Ovary (tissue), 3 donors: ENCODE data around the gene NELL2.

Experiments used
- POLR2A ChIP-seq: fragments of 450-650 bp; IDR thresholded peaks from one replicate; pipeline ENCODE4 v1.6.1; 2017; ENCODE audit warnings: antibody characterized with exemption, mild to moderate bottlenecking, moderate library complexity
- TF ChIP-seq, protein P1 (sequence below), 3 donors: fragments of 450-650 bp in 2 of 3; fragments of 200-600 bp in 1 of 3; IDR thresholded peaks; one replicate each; pipeline versions ENCODE4 v1.5.1 to v1.8.0; 2016 to 2022; ENCODE audit warnings: antibody characterized with exemption in 3 of 3, mild to moderate bottlenecking in 1 of 3
- donor health status: DM: no; HTN: no; CAD: no.

DNA sequence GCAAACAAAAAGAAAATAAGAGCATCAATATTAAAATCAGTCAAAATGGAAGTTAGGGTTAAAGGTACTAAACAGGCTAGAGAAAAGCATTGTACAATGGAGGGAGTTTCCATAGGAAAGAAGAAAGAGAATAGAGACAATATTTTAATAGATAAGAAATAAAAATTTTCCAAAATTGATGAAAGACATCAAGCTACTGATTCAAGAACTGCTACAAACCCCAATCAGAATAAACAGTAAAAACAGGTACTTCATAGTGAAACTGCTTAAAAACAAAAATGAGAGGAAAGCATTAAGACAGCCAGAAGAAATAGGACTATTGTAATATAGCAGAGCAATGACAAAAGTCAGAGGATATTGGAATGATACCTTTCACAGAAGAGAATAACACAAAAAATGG, 413.4 kb downstream of the NELL2 start:
- no peak for TF ChIP-seq POLR2A
- TF ChIP-seq, protein P1, sequence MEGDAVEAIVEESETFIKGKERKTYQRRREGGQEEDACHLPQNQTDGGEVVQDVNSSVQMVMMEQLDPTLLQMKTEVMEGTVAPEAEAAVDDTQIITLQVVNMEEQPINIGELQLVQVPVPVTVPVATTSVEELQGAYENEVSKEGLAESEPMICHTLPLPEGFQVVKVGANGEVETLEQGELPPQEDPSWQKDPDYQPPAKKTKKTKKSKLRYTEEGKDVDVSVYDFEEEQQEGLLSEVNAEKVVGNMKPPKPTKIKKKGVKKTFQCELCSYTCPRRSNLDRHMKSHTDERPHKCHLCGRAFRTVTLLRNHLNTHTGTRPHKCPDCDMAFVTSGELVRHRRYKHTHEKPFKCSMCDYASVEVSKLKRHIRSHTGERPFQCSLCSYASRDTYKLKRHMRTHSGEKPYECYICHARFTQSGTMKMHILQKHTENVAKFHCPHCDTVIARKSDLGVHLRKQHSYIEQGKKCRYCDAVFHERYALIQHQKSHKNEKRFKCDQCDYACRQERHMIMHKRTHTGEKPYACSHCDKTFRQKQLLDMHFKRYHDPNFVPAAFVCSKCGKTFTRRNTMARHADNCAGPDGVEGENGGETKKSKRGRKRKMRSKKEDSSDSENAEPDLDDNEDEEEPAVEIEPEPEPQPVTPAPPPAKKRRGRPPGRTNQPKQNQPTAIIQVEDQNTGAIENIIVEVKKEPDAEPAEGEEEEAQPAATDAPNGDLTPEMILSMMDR (IDR thresholded peaks at IDR 0.05): no peak
